ENCODE data around the gene PTPRD.

The PTPRD gene

GRCh38 chr9:8543219-8543618, 2069.6 kb downstream of the PTPRD start:
- DNase-seq, result no peak

GRCh38 chr9:8542537-8542936, 2070.3 kb downstream of the PTPRD start:
- no peak for DNase-seq

- DNase-seq, result no peak
Observed at GRCh38 chr9:8539681-8540197, 2073.1 kb downstream of the PTPRD start.

- no peak for DNase-seq
Observed at GRCh38 chr9:8536845-8537244, 2076.0 kb downstream of the PTPRD start.

GRCh38 chr9:8534828-8535227, 2078.0 kb downstream of the PTPRD start:
- no peak for DNase-seq

GRCh38 chr9:8533681-8534080, 2079.1 kb downstream of the PTPRD start:
- no peak for DNase-seq

- no peak for DNase-seq
Observed at GRCh38 chr9:8531826-8532415, 2080.9 kb downstream of the PTPRD start.

GRCh38 chr9:8521112-8521511, 2091.7 kb downstream of the PTPRD start:
- no peak for DNase-seq

GRCh38 chr9:8515748-8516147, 2097.1 kb downstream of the PTPRD start:
- no peak for DNase-seq

GRCh38 chr9:8514760-8515159, 2098.0 kb downstream of the PTPRD start:
- DNase-seq, result no peak

- DNase-seq, result no peak
Observed at GRCh38 chr9:8508671-8509290, 2104.0 kb downstream of the PTPRD start.

GRCh38 chr9:8494571-8494970, 2118.2 kb downstream of the PTPRD start:
- DNase-seq, result no peak

GRCh38 chr9:8492679-8493078, 2120.1 kb downstream of the PTPRD start:
- DNase-seq, result no peak

GRCh38 chr9:8492024-8492423, 2120.8 kb downstream of the PTPRD start:
- DNase-seq, result no peak

GRCh38 chr9:8491563-8491962, 2121.2 kb downstream of the PTPRD start:
- no peak for DNase-seq

GRCh38 chr9:8489835-8490234, 2123.0 kb downstream of the PTPRD start:
- DNase-seq, result no peak

- DNase-seq, result peak in 6 of 51 donors; percentile 2 to 12 (median 6)
Observed at GRCh38 chr9:8486095-8486494, 2126.7 kb downstream of the PTPRD start.

GRCh38 chr9:8484597-8485191, 2128.1 kb downstream of the PTPRD start:
- no peak for DNase-seq

- DNase-seq, result no peak
Observed at GRCh38 chr9:8477450-8477849, 2135.4 kb downstream of the PTPRD start.

- no peak for DNase-seq
Observed at GRCh38 chr9:8474937-8475336, 2137.9 kb downstream of the PTPRD start.

- DNase-seq, result peak in 1 of 51 donors; percentile 29
Observed at GRCh38 chr9:8473244-8474020, 2139.4 kb downstream of the PTPRD start.

- no peak for DNase-seq
Observed at GRCh38 chr9:8468045-8468637, 2144.7 kb downstream of the PTPRD start.
